IMR-90 (cell line): ENCODE results near the gene UACA. TPM values are rescaled to one million over a fixed set of nuclear protein-coding genes. Genes with fewer than 3 reads are reported as not detected.
A peak's percentile ranks its signal among the peaks of the same experiment; 100 is the strongest.

Experiments
- ATAC-seq: fragments of 200-7000 bp; cut with Tn5 transposase; 2 replicates; pipeline ENCODE4 v1.9.1; 2020; ENCODE audit warnings: low read depth, mild to moderate bottlenecking, moderate library complexity
- BruUV-seq: library from RNA; stranded (reverse); fragments of 400-500 nt; replicated peaks from 2 replicates; lab custom pipeline; 2021; lab: Mats Ljungman, UMichigan
- CTCF ChIA-PET: fragments of 300-600 bp; formaldehyde crosslinking; extraction: SDS; loops from one replicate; lab custom pipeline; 2021; ENCODE audit warnings: antibody characterized with exemption; lab: Yijun Ruan, JAX
- POLR2A ChIA-PET: fragments of 300-600 bp; sonication (Branson Sonifier 250); formaldehyde crosslinking; loops from one replicate; lab custom pipeline; 2022; ENCODE audit warnings: antibody characterized with exemption; ENCODE audit not compliant: unreplicated experiment; lab: Charles Lee
- DNase-seq: peaks from one replicate; pipeline ENCODE4 v3.0.0; 2013
- H2AFZ ChIP-seq: replicated peaks from 2 replicates; pipeline ENCODE3; 2013; ENCODE audit warnings: low read length, mild to moderate bottlenecking; ENCODE audit not compliant: poor library complexity
- H2AK5ac ChIP-seq: 2 replicates; pipeline ENCODE4 v1.6.1; 2013; ENCODE audit warnings: low read depth, low read length, inconsistent platforms
- H2AK9ac ChIP-seq: replicated peaks from 2 replicates; pipeline ENCODE3; 2013; ENCODE audit warnings: mild to moderate bottlenecking, low read depth, low read length, moderate library complexity; ENCODE audit not compliant: poor library complexity
- H2BK120ac ChIP-seq: 2 replicates; pipeline ENCODE4 v1.6.1; 2013; ENCODE audit warnings: low read depth, low read length, inconsistent platforms
- H2BK15ac ChIP-seq: 3 replicates; pipeline ENCODE4 v1.6.1; 2013; ENCODE audit warnings: low read depth, low read length, inconsistent platforms
- H2BK20ac ChIP-seq: 2 replicates; pipeline ENCODE4 v1.6.1; 2013; ENCODE audit warnings: low read depth, mild to moderate bottlenecking, inconsistent platforms, low read length, moderate library complexity
- H2BK5ac ChIP-seq: 2 replicates; pipeline ENCODE4 v1.6.1; 2013; ENCODE audit warnings: mild to moderate bottlenecking, low read depth, low read length, inconsistent platforms; ENCODE audit not compliant: poor library complexity, severe bottlenecking
- H3K14ac ChIP-seq: replicated peaks from 2 replicates; pipeline ENCODE4 v1.6.1; 2013; ENCODE audit warnings: low read depth, low read length, inconsistent platforms
- H3K18ac ChIP-seq: 2 replicates; pipeline ENCODE4 v1.6.1; 2013; ENCODE audit warnings: low read depth, low read length, control low read depth
- H3K23ac ChIP-seq: 2 replicates; pipeline ENCODE4 v1.6.1; 2013; ENCODE audit warnings: low read depth, low read length, inconsistent platforms
- H3K27ac ChIP-seq: 2 replicates; pipeline ENCODE4 v1.5.1; 2013; ENCODE audit warnings: mild to moderate bottlenecking, control low read depth, low read length; ENCODE audit not compliant: insufficient read depth
- H3K27me3 ChIP-seq: 2 replicates; pipeline ENCODE4 v1.6.1; 2013; ENCODE audit warnings: low read length; ENCODE audit not compliant: control insufficient read depth, insufficient read depth
- H3K36me3 ChIP-seq: 2 replicates; pipeline ENCODE4 v1.6.1; 2013; ENCODE audit warnings: low read length, mixed read lengths; ENCODE audit not compliant: control insufficient read depth, insufficient read depth
- H3K4ac ChIP-seq: 2 replicates; pipeline ENCODE4 v1.6.1; 2013; ENCODE audit warnings: low read depth, low read length, inconsistent platforms
- H3K4me1 ChIP-seq: 2 replicates; pipeline ENCODE4 v1.6.1; 2013; ENCODE audit warnings: low read length, mixed read lengths; ENCODE audit not compliant: control insufficient read depth, insufficient read depth
- H3K4me2 ChIP-seq: 2 replicates; pipeline ENCODE4 v1.6.1; 2013; ENCODE audit warnings: low read depth, mild to moderate bottlenecking, control low read depth, low read length, moderate library complexity
- H3K4me3 ChIP-seq: 2 replicates; pipeline ENCODE4 v1.5.1; 2013; ENCODE audit warnings: low read depth, mild to moderate bottlenecking, control low read depth, low read length, moderate library complexity; ENCODE audit not compliant: insufficient read depth
- H3K56ac ChIP-seq: 2 replicates; pipeline ENCODE4 v1.6.1; 2013; ENCODE audit warnings: low read length, inconsistent platforms; ENCODE audit not compliant: insufficient read depth; ENCODE audit errors: extremely low read depth
- H3K79me1 ChIP-seq, 2 experiments: 2 replicates each; pipeline ENCODE4 v1.6.1; 2013; ENCODE audit warnings: low read length in 2 of 2, inconsistent platforms in 1 of 2, low read depth in 1 of 2
- H3K9ac ChIP-seq: 2 replicates; pipeline ENCODE4 v1.6.1; 2013; ENCODE audit warnings: low read depth, low read length, control low read depth
- H3K9me1 ChIP-seq: 2 replicates; pipeline ENCODE4 v1.6.1; 2013; ENCODE audit warnings: low read length, inconsistent platforms; ENCODE audit not compliant: insufficient read depth
- H3K9me3 ChIP-seq: 2 replicates; pipeline ENCODE4 v1.6.1; 2013; ENCODE audit warnings: low read length; ENCODE audit not compliant: control insufficient read depth, insufficient read depth
- H4K20me1 ChIP-seq: 2 replicates; pipeline ENCODE4 v1.6.1; 2013; ENCODE audit warnings: low read length, inconsistent platforms; ENCODE audit not compliant: insufficient read depth
- H4K5ac ChIP-seq: 2 replicates; pipeline ENCODE4 v1.6.1; 2013; ENCODE audit warnings: mild to moderate bottlenecking, low read depth, low read length, control low read depth
- H4K8ac ChIP-seq, 2 experiments: 2 replicates each; pipeline ENCODE4 v1.6.1; 2013; ENCODE audit warnings: low read depth in 2 of 2, low read length in 2 of 2, control low read depth in 1 of 2, inconsistent platforms in 1 of 2
- H4K91ac ChIP-seq: 2 replicates; pipeline ENCODE4 v1.6.1; 2013; ENCODE audit warnings: low read depth, low read length, inconsistent platforms; ENCODE audit not compliant: insufficient read depth
- BHLHE40 ChIP-seq: fragments of 150-350 bp; IDR thresholded peaks from 2 replicates; pipeline ENCODE4 v1.6.1; 2016; ENCODE audit warnings: mild to moderate bottlenecking, low read depth, low read length
- CEBPB ChIP-seq: IDR thresholded peaks from 2 replicates; pipeline ENCODE4 v1.6.1; 2012; ENCODE audit warnings: low read depth, low read length, improper control_type of control experiment
- CHD1 ChIP-seq: IDR thresholded peaks from 2 replicates; pipeline ENCODE4 v1.6.1; 2012; ENCODE audit warnings: low read depth, low read length, improper control_type of control experiment
- CTCF ChIP-seq: conservative IDR thresholded peaks from 2 replicates; pipeline ENCODE4 v1.5.1; 2012; ENCODE audit warnings: mild to moderate bottlenecking, low read depth, low read length, improper control_type of control experiment
- ELK1 ChIP-seq: fragments of 150-350 bp; IDR thresholded peaks from 2 replicates; pipeline ENCODE4 v1.6.1; 2016; ENCODE audit warnings: low read depth, mild to moderate bottlenecking, low read length, moderate library complexity, borderline replicate concordance
- FOS ChIP-seq: fragments of 150-350 bp; IDR thresholded peaks from 2 replicates; pipeline ENCODE4 v1.6.1; 2016; ENCODE audit warnings: low read depth, low read length
- MAFK ChIP-seq: IDR thresholded peaks from 2 replicates; pipeline ENCODE4 v1.6.1; 2012; ENCODE audit warnings: low read depth, low read length, improper control_type of control experiment
- MAZ ChIP-seq: IDR thresholded peaks from 2 replicates; pipeline ENCODE4 v1.6.1; 2012; ENCODE audit warnings: low read depth, mild to moderate bottlenecking, low read length, improper control_type of control experiment, moderate library complexity, borderline replicate concordance
- MXI1 ChIP-seq: IDR thresholded peaks from 2 replicates; pipeline ENCODE4 v1.6.1; 2012; ENCODE audit warnings: low read depth, mild to moderate bottlenecking, low read length, moderate library complexity, borderline replicate concordance
- POLR2A ChIP-seq: IDR thresholded peaks from 2 replicates; pipeline ENCODE4 v1.6.1; 2012; ENCODE audit warnings: mild to moderate bottlenecking, low read depth, low read length
- RAD21 ChIP-seq: IDR thresholded peaks from 2 replicates; pipeline ENCODE4 v1.6.1; 2012; ENCODE audit warnings: low read length, improper control_type of control experiment
- RCOR1 ChIP-seq: IDR thresholded peaks from 2 replicates; pipeline ENCODE4 v1.6.1; 2012; ENCODE audit warnings: mild to moderate bottlenecking, low read length, improper control_type of control experiment; ENCODE audit not compliant: insufficient replicate concordance
- RFX5 ChIP-seq: IDR thresholded peaks from 2 replicates; pipeline ENCODE4 v1.8.0; 2012; ENCODE audit warnings: low read depth, mild to moderate bottlenecking, low read length, moderate library complexity
- SMC3 ChIP-seq: fragments of 150-350 bp; IDR thresholded peaks from 2 replicates; pipeline ENCODE4 v1.6.1; 2016; ENCODE audit warnings: low read depth, mild to moderate bottlenecking, antibody characterized with exemption, low read length, moderate library complexity
- WGBS, 2 experiments: methylation state at CpG; one replicate each; pipeline versions ENCODE4 v1.1.5 to v1.1.7; 2013; ENCODE audit warnings: missing lambda C conversion rate in 2 of 2; ENCODE audit not compliant: insufficient read length in 1 of 2; ENCODE audit errors: extremely low coverage in 2 of 2; 5-methylcytosine and 5-hydroxymethylcytosine counted together
- dilution Hi-C: fragments of 300-500 bp; cut with HindIII; formaldehyde crosslinking; loops from one replicate; pipeline ENCODE4 v1.14.3; 2018; ENCODE audit warnings: low sequenced_read_pairs; ENCODE audit not compliant: unreplicated experiment
- in situ Hi-C: fragments of 300-500 bp; cut with MboI; formaldehyde crosslinking; loops from 3 replicates; pipeline ENCODE4 v1.14.3; 2019; ENCODE audit warnings: low sequenced_read_pairs, inconsistent platforms, mixed read lengths
- intact Hi-C: fragments of 100-400 bp; cut with micrococcal nuclease; formaldehyde crosslinking; loops from 2 replicates; pipeline ENCODE4 v1.10.0; 2022
- polyA plus RNA-seq, 3 experiments: library from polyadenylated mRNA; depleted of rRNA; stranded (reverse); fragments of >200 nt; gene quantifications; 2 replicates each; pipeline ENCODE4 v1.2.3, GENCODE V29; 2012; ENCODE audit warnings: low replicate concordance in 1 of 3
- total RNA-seq: library from RNA; depleted of rRNA; stranded (reverse); fragments of >200 nt; gene quantifications from 2 replicates; pipeline ENCODE4 v1.2.3, GENCODE V29; 2012
- TF ChIP-seq, protein P1 (sequence below): fragments of 150-350 bp; IDR thresholded peaks from 2 replicates; pipeline ENCODE4 v1.6.1; 2017; ENCODE audit warnings: mild to moderate bottlenecking, antibody characterized with exemption, low read length, low read depth

Gene UACA
- total and polyA plus RNA-seq, 2 of the 4 experiments (the other 2 are of a cell fraction): 156 to 507 TPM

DNA sequence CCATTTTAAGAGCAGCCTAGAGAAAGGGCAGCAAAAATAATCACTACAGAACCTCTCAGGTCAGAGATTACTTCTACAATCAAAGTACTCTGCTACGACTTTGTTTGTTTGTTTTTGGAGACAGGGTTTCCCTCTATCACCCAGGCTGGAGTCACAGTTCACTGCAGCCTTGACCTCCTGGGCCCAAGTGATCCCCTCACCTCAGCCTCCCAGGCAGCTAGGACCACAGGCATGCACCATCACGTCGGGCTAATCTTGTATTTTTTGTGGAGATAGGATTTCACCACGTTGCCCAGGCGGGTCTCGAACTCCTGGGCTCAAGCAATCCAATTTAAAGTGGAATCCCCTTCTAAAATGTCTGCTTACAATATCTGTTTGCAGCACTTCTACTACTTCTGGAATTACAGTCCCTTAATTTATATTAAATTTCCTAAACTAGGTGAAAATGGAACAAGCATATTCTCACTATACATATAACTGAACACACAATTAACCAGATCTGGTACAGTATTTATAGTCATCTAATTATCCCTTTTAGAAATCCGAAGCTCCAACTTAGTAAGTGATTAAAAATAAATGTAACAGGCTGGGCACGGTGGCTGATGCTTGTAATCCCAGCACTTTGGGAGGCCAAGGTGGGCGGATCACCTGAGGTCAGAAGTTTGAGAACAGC lies 4.4 kb downstream of the UACA start:
- Histone ChIP-seq H3K4me2 (peak overlapping the region; percentile 53), H3K9me3 (no peaks in the 10 kb centered on the region), H3K18ac (0 out of 2 replicates have a peak overlapping the region, but pooled peaks have one; percentile 30), H4K20me1 (peaks cover 12% of the 10 kb centered on the region), H2AK5ac (peak overlapping the region; percentile 81), H2AK9ac (no peak overlapping the region), H4K5ac (peak overlapping the region; percentile 38), H2BK120ac (no peak overlapping the region), H3K23ac (peak overlapping the region; percentile 10; the same call in 1 of the 2 replicates), H3K14ac (peak overlapping the region; percentile 34; the same call in 1 of the 2 replicates), H2BK15ac (no peak overlapping the region), H3K4me1 (peaks cover 6% of the 10 kb centered on the region), H3K36me3 (no peaks in the 10 kb centered on the region), H3K9ac (0 out of 2 replicates have a peak overlapping the region, but pooled peaks have one; percentile 1), H3K9me1 (peaks cover 2% of the 10 kb centered on the region; the same call in 1 of the 2 replicates), H2BK20ac (no peak overlapping the region), H3K27me3 (no peaks in the 10 kb centered on the region), H3K27ac (peak overlapping the region; percentile 15; the same call in 1 of the 2 replicates), H3K56ac (no peak overlapping the region), H2BK5ac (peak overlapping the region; percentile 6), H4K8ac (peak overlapping the region in 1 of 2 experiments; percentile 13; a peak in 1 of 4 replicates), H4K91ac (no peak overlapping the region), H3K4ac (peak overlapping the region; percentile 21; the same call in 1 of the 2 replicates), H3K4me3 (peak overlapping the region; percentile 2; the same call in 1 of the 2 replicates), H2AFZ (no peak overlapping the region), H3K79me1 (peaks cover 4 to 16% of the 10 kb centered on the region in 2 experiments; a peak in 3 of 4 replicates)
- ATAC-seq (no peak), DNase-seq (no peak)
- in situ Hi-C loops (no loop called here), dilution Hi-C loops (no loop called here), intact Hi-C loops (no loop called here)
- no TSS peak for BruUV-seq
- ChIA-PET POLR2A (no interaction called here), CTCF (no interaction called here)
- WGBS, 2 experiments: no CpG with 5 or more reads among the region's 9 CpGs
- no peak for TF ChIP-seq POLR2A
- no peak for TF ChIP-seq MAFK
- TF ChIP-seq MXI1: no peak
- TF ChIP-seq RFX5: no peak
- TF ChIP-seq CEBPB: no peak
- no peak for TF ChIP-seq SMC3
- no peak for TF ChIP-seq CTCF
- TF ChIP-seq ELK1: no peak
- no peak for TF ChIP-seq RAD21
- TF ChIP-seq MAZ: no peak
- no peak for TF ChIP-seq CHD1
- TF ChIP-seq, protein P1, sequence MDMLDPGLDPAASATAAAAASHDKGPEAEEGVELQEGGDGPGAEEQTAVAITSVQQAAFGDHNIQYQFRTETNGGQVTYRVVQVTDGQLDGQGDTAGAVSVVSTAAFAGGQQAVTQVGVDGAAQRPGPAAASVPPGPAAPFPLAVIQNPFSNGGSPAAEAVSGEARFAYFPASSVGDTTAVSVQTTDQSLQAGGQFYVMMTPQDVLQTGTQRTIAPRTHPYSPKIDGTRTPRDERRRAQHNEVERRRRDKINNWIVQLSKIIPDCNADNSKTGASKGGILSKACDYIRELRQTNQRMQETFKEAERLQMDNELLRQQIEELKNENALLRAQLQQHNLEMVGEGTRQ: no peak
- no peak for TF ChIP-seq RCOR1
- TF ChIP-seq BHLHE40: no peak
- no peak for TF ChIP-seq FOS
